Activated CD4-positive, alpha-beta memory T cell treated with anti-CD3 and anti-CD28 coated beads for 36 hours (primary cell): ENCODE measurements around the gene ABTB2. TPM values are rescaled to one million over a fixed set of nuclear protein-coding genes. Genes with fewer than 3 reads are reported as not detected.

Source experiments
- CTCF ChIA-PET: fragments of 350-600 bp; sonication (Branson Sonifier 250); formaldehyde crosslinking; loops from one replicate; lab custom pipeline; 2021; ENCODE audit warnings: antibody characterized with exemption, inconsistent platforms; lab: Charles Lee
- POLR2A ChIA-PET: fragments of 350-600 bp; sonication (Branson Sonifier 250); formaldehyde crosslinking; loops from one replicate; lab custom pipeline; 2021; ENCODE audit warnings: antibody characterized with exemption; lab: Charles Lee
- DNase-seq: peaks from one replicate; pipeline ENCODE4 v3.0.0-alpha.2; 2020
- H3K27ac Mint-ChIP-seq: one replicate; pipeline ENCODE4 v1.8.0; 2021; ENCODE audit warnings: mixed read lengths
- H3K27me3 Mint-ChIP-seq: one replicate; pipeline ENCODE4 v1.8.0; 2021; ENCODE audit warnings: mixed read lengths
- H3K36me3 Mint-ChIP-seq: one replicate; pipeline ENCODE4 v1.8.0; 2021; ENCODE audit warnings: mixed read lengths
- H3K4me1 Mint-ChIP-seq: one replicate; pipeline ENCODE4 v1.8.0; 2021; ENCODE audit warnings: low read depth, mixed read lengths
- H3K4me3 Mint-ChIP-seq: one replicate; pipeline ENCODE4 v1.8.0; 2021; ENCODE audit warnings: mild to moderate bottlenecking, mixed read lengths
- H3K9me3 Mint-ChIP-seq: one replicate; pipeline ENCODE4 v1.8.0; 2021; ENCODE audit warnings: mixed read lengths
- intact Hi-C: fragments of 100-400 bp; cut with micrococcal nuclease; formaldehyde crosslinking; loops from one replicate; pipeline ENCODE4 v1.15.1; 2023
- total RNA-seq, 2 experiments: library from RNA; stranded (reverse); gene quantifications; one replicate each; pipeline ENCODE4 v1.2.3, GENCODE V29; 2021

The ABTB2 gene
- total RNA-seq, 2 experiments from 2014 or later = 1.8 to 1.9 TPM

- Mint-ChIP-seq H3K4me1 (peaks cover 29% of the 10 kb centered on the region), H3K27ac (no peak overlapping the region), H3K9me3 (no peaks in the 10 kb centered on the region), H3K4me3 (peak overlapping the region; percentile 77), H3K36me3 (peaks cover 1% of the 10 kb centered on the region), H3K27me3 (peaks cover 38% of the 10 kb centered on the region)
- ChIA-PET CTCF (interaction anchor here (1.1 to 7.1 kb wide), 14 partner anchors 108 to 369 kb away, joined by 3 to 167 read pairs (median 5); partner anchors contain the start of gene NAT10), POLR2A (interaction anchor here (1.9 kb wide), 1 partner anchor 254 kb away, joined by 6 read pairs; the partner anchor contains the start of gene NAT10)
- DNase-seq = peak; percentile 84
- intact Hi-C loops = loop anchor here (1.0 to 5.0 kb wide), 11 partner anchors 114 to 586 kb away; partner anchors contain the start of genes CAPRIN1 and NAT10
Observed at GRCh38 chr11:34358728-34359547, 1.1 kb upstream of the ABTB2 start.

- POLR2A ChIA-PET = interaction anchor here (0.8 to 1.9 kb wide), 6 partner anchors 10 to 253 kb away, joined by 3 to 10 read pairs (median 4); partner anchors contain the start of gene NAT10
- no peaks in the 10 kb centered on the region for H3K9me3 Mint-ChIP-seq
- peak overlapping the region; percentile 77 for H3K4me3 Mint-ChIP-seq
- peaks cover 28% of the 10 kb centered on the region for H3K4me1 Mint-ChIP-seq
- no peak overlapping the region for H3K27ac Mint-ChIP-seq
- CTCF ChIA-PET = interaction anchor here (0.8 to 7.1 kb wide), 19 partner anchors 89 to 371 kb away, joined by 3 to 167 read pairs (median 5); partner anchors contain the start of gene NAT10
- intact Hi-C loops = loop anchor here (1.0 to 5.0 kb wide), 8 partner anchors 113 to 585 kb away; partner anchors contain the start of genes CAPRIN1 and NAT10
- DNase-seq = no peak
- peaks cover 37% of the 10 kb centered on the region for H3K27me3 Mint-ChIP-seq
- peaks cover 1% of the 10 kb centered on the region for H3K36me3 Mint-ChIP-seq
Observed at GRCh38 chr11:34358258-34358727, 483 bp upstream of the ABTB2 start.

- ChIA-PET CTCF (interaction anchor here (0.6 to 7.1 kb wide), 14 partner anchors 8 to 369 kb away, joined by 3 to 167 read pairs (median 4); partner anchors contain the start of genes CAT and NAT10), POLR2A (interaction anchor here (0.6 to 1.9 kb wide), 8 partner anchors 9 to 252 kb away, joined by 3 to 10 read pairs (median 4); partner anchors contain the start of gene NAT10)
- Mint-ChIP-seq H3K4me3 (peak overlapping the region; percentile 77), H3K9me3 (no peaks in the 10 kb centered on the region), H3K36me3 (peaks cover 1% of the 10 kb centered on the region), H3K4me1 (peaks cover 28% of the 10 kb centered on the region), H3K27me3 (peaks cover 31% of the 10 kb centered on the region), H3K27ac (no peak overlapping the region)
- intact Hi-C loops = loop anchor here (1.0 to 5.0 kb wide), 2 partner anchors 22 to 555 kb away; no protein-coding TSS in a partner anchor
- DNase-seq = peak; percentile 59
Observed at GRCh38 chr11:34356913-34357700, 703 bp downstream of the ABTB2 start.

DNA sequence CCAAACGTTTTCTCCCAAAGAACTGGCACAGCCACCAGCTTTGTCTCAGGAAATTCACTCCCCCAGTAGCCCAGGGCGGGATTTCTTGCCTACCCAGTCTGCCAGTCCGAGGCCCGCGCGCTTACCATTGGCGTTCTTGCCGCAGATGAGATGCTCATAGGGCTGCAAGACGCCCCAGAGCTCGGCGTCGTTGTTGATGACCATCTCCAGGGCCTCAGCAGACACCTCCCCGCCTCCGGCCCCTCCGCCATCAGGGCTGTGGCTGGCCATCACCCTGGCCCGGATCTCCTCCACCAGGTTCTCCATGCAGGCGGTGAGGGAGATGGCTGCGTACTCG, 1.3 kb downstream of the ABTB2 start:
- Mint-ChIP-seq H3K27me3 (peaks cover 31% of the 10 kb centered on the region), H3K9me3 (no peaks in the 10 kb centered on the region), H3K4me1 (peaks cover 28% of the 10 kb centered on the region), H3K27ac (no peak overlapping the region), H3K4me3 (peak overlapping the region; percentile 77), H3K36me3 (peaks cover 1% of the 10 kb centered on the region)
- ChIA-PET CTCF (interaction anchor here (0.6 to 7.1 kb wide), 4 partner anchors 23 to 180 kb away, joined by 3 to 167 read pairs (median 6); partner anchors contain the start of gene CAT), POLR2A (interaction anchor here (1.3 to 1.9 kb wide), 3 partner anchors 38 to 250 kb away, joined by 4 to 10 read pairs (median 4); no protein-coding TSS in a partner anchor)
- DNase-seq = no peak
- intact Hi-C loops = loop anchor here (5.0 kb wide), 1 partner anchor 554 kb away; no protein-coding TSS in a partner anchor

- Mint-ChIP-seq H3K36me3 (peaks cover 1% of the 10 kb centered on the region), H3K4me1 (peaks cover 28% of the 10 kb centered on the region), H3K27me3 (peaks cover 31% of the 10 kb centered on the region), H3K9me3 (no peaks in the 10 kb centered on the region), H3K27ac (no peak overlapping the region), H3K4me3 (peak overlapping the region; percentile 77)
- ChIA-PET POLR2A (interaction anchor here (0.9 kb wide), 1 partner anchor 181 kb away, joined by 3 read pairs; no protein-coding TSS in a partner anchor), CTCF (interaction anchor here (1.2 to 7.1 kb wide), 2 partner anchors 83 to 180 kb away, joined by 3 to 167 read pairs; partner anchors contain the start of gene CAT)
- no peak for DNase-seq
- intact Hi-C loops = loop anchor here (5.0 kb wide), 1 partner anchor 554 kb away; no protein-coding TSS in a partner anchor
Observed at GRCh38 chr11:34356130-34356529, 1.7 kb downstream of the ABTB2 start.

DNA sequence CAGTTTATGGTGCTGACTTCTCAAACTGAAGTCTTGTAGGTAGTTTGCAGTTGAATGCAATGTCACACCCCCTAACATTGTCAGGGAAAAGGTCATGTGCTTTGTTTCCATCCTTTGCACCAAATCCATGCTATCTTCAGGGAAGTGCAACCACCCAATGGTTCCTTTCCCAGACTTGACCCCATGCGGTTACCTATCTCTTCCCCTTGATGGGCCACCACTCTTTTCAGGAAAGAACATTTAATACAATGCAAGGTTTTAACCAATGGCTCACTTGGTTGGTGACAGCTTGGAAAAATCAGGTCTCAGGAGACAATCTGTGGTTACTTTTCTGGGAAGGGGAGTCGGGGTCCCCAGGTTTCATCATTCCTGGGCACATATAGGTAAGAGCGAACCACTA, 2.1 kb downstream of the ABTB2 start:
- intact Hi-C loops = loop anchor here (5.0 kb wide), 1 partner anchor 553 kb away; no protein-coding TSS in a partner anchor
- Mint-ChIP-seq H3K27ac (no peak overlapping the region), H3K9me3 (no peaks in the 10 kb centered on the region), H3K4me3 (peak overlapping the region; percentile 77), H3K4me1 (peaks cover 28% of the 10 kb centered on the region), H3K36me3 (peaks cover 1% of the 10 kb centered on the region), H3K27me3 (peaks cover 30% of the 10 kb centered on the region)
- ChIA-PET CTCF (interaction anchor here (7.1 kb wide), 1 partner anchor 179 kb away, joined by 167 read pairs; no protein-coding TSS in a partner anchor), POLR2A (interaction anchor here (0.9 kb wide), 1 partner anchor 181 kb away, joined by 3 read pairs; no protein-coding TSS in a partner anchor)
- DNase-seq = no peak

DNA sequence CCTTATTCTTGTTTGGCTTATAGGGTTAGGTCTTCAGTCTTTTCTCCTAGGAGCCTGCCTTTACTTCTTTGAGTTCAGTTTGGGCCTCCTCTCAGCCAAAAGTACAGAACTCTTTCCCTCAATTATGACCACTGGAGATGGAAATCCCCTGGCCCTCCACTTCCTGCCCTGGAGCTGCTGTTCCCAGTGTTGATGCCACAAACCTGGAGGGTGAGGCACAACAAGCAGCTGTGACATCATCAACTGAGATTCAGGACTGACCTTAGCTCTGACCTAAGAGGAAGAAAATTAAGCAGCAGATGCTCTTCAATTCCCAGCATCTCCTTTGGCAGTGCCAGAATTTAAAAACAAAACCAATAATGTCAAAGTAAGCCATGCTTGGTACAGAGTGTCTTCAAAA, 3.0 kb downstream of the ABTB2 start:
- ChIA-PET CTCF (interaction anchor here (1.1 to 7.1 kb wide), 3 partner anchors 178 to 358 kb away, joined by 4 to 167 read pairs (median 4); no protein-coding TSS in a partner anchor), POLR2A (no interaction called here)
- peaks cover 24% of the 10 kb centered on the region for H3K27me3 Mint-ChIP-seq
- intact Hi-C loops = loop anchor here (5.0 kb wide), 1 partner anchor 552 kb away; no protein-coding TSS in a partner anchor
- peaks cover 28% of the 10 kb centered on the region for H3K4me1 Mint-ChIP-seq
- peaks cover 1% of the 10 kb centered on the region for H3K36me3 Mint-ChIP-seq
- peak overlapping the region; percentile 31 for H3K4me3 Mint-ChIP-seq
- no peak overlapping the region for H3K27ac Mint-ChIP-seq
- no peaks in the 10 kb centered on the region for H3K9me3 Mint-ChIP-seq
- no peak for DNase-seq

DNA sequence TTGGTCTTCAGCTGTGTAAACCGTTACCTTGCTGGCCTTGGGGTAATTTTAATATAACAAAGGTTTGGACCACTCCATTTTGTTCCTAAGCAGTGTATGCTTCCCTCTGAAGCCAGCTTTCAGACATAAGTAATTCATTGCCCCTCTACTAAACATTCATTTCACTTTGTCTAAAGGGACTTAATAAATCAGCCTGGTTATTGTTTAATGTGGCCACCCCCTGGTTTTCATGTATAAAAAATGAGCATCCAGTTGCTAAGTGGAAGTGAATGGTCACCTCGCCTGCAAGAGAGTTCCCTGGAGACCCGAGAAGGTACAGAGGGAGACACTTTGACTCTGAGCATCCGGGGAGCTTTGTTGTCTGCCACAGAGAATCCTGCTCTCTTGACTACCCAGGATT, 3.9 kb downstream of the ABTB2 start:
- POLR2A ChIA-PET = no interaction called here
- no peak for DNase-seq
- Mint-ChIP-seq H3K27ac (no peak overlapping the region), H3K27me3 (peaks cover 23% of the 10 kb centered on the region), H3K4me3 (no peak overlapping the region), H3K9me3 (no peaks in the 10 kb centered on the region), H3K4me1 (peaks cover 24% of the 10 kb centered on the region), H3K36me3 (peaks cover 1% of the 10 kb centered on the region)
- CTCF ChIA-PET = interaction anchor here (1.3 to 7.1 kb wide), 2 partner anchors 177 to 357 kb away, joined by 4 to 167 read pairs; no protein-coding TSS in a partner anchor
- intact Hi-C loops = no loop called here

DNA sequence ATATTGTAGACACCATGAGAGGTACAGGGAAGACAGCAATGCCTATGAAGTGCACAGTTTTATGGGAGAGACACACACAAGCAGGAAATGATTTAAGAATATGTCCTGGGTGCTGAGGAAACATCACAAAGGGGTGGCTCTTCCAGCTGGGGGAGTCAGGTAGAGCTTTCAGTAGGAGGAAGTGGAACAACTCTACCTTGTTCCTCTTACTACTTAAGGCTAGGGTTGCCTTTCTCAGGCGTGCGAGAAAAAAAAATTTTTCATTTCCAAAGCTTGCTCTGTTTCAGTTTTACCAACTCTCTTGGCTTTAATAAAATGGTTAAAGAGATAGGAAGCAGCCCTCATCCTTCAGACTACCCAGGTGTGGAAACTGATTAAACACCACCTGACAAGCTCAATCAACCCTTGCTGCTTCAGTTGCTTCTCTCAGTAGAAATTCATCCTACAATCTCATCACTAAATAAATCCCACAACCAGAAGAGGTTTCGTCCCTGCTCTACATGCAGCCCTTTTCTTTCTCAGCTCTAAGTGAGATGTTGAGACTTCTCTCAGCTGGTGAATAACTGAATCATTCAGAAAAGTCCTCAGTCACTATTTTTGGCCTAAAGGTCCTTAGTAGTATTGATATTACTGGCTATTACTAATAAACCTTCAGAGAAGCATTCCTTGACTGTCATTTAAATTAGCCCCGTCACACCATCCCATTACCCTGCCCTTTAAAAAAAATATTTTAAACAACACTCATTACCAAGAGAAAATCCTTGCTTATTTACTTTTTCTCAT, 5.9 kb downstream of the ABTB2 start:
- Mint-ChIP-seq H3K36me3 (peaks cover 1% of the 10 kb centered on the region), H3K9me3 (no peaks in the 10 kb centered on the region), H3K27me3 (peaks cover 25% of the 10 kb centered on the region), H3K4me3 (no peak overlapping the region), H3K4me1 (peaks cover 20% of the 10 kb centered on the region), H3K27ac (no peak overlapping the region)
- intact Hi-C loops = no loop called here
- POLR2A ChIA-PET = no interaction called here
- CTCF ChIA-PET = interaction anchor here (2.7 kb wide), 1 partner anchor 177 kb away, joined by 21 read pairs; no protein-coding TSS in a partner anchor
- no peak for DNase-seq

DNA sequence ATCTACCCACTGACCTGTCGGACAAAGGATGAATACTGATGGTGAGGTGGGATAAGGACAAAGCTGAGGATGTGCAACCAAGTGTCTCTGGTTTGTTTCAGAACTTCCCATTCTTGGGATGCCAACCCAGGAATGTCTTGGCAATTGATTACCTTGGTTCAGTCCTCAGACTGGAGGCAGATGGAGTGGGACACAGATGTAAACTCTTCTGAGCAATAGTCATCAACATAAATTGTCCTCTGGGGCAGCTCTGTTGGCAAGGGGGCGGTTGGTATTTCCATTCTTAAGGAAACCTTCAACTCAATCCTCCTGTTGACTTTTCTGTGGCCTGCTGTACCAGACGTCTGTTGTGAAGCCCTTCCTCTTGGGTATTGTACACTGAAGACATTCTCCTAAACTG, 6.8 kb downstream of the ABTB2 start:
- Mint-ChIP-seq H3K4me1 (peaks cover 12% of the 10 kb centered on the region), H3K27ac (no peak overlapping the region), H3K36me3 (peaks cover 1% of the 10 kb centered on the region), H3K9me3 (no peaks in the 10 kb centered on the region), H3K4me3 (no peak overlapping the region), H3K27me3 (peaks cover 20% of the 10 kb centered on the region)
- ChIA-PET POLR2A (no interaction called here), CTCF (interaction anchor here (2.7 kb wide), 1 partner anchor 177 kb away, joined by 21 read pairs; no protein-coding TSS in a partner anchor)
- intact Hi-C loops = no loop called here
- no peak for DNase-seq
